Measurements from ENCODE around the gene IFITM2. TPM values are rescaled to one million over a fixed set of nuclear protein-coding genes. Genes with fewer than 3 reads are reported as not detected.

IFITM2 gene
- total RNA-seq, 4 donors from 2014 or later: 27.8 to 926 (median 269) TPM

GRCh38 chr11:279040-279965 lies 28.3 kb upstream of the IFITM2 start:
- Histone ChIP-seq H3K4me1 (peaks cover 0 to 7% of the 10 kb centered on the region in 2 donors), H3K9me3 (peaks cover 0 to 5% of the 10 kb centered on the region in 2 donors), H3K36me3 (no peaks in the 10 kb centered on the region), H3K4me3 (no peak overlapping the region), H3K27me3 (peaks cover 29 to 32% of the 10 kb centered on the region in 2 donors), H3K27ac (no peak overlapping the region)
- no peak for TF ChIP-seq POLR2A (IDR thresholded peaks at IDR 0.05)
- TF ChIP-seq CTCF (IDR thresholded peaks at IDR 0.05): no peak
- intact Hi-C loops (cut with DNase I; ENCODE audit: low total_unique reads): no loop called here
- DNase-seq: no peak

- H3K9me3 ChIP-seq: peaks cover 0 to 5% of the 10 kb centered on the region in 2 donors
- no peak overlapping the region for H3K4me3 ChIP-seq
- H3K27ac ChIP-seq: no peak overlapping the region
- peak in 1 of 2 donors; percentile 9 for DNase-seq
- H3K36me3 ChIP-seq: no peaks in the 10 kb centered on the region
- intact Hi-C loops (cut with DNase I; ENCODE audit: low total_unique reads): no loop called here
- peaks cover 0 to 7% of the 10 kb centered on the region in 2 donors for H3K4me1 ChIP-seq
- TF ChIP-seq CTCF (IDR thresholded peaks at IDR 0.05): no peak
- no peak for TF ChIP-seq POLR2A (IDR thresholded peaks at IDR 0.05)
- peaks cover 29 to 36% of the 10 kb centered on the region in 2 donors for H3K27me3 ChIP-seq
These were observed 27.5 kb upstream of the IFITM2 start for GRCh38 chr11:279966-280705.

GRCh38 chr11:280706-281485 lies 26.7 kb upstream of the IFITM2 start:
- H3K4me3 ChIP-seq: no peak overlapping the region
- intact Hi-C loops (cut with DNase I; ENCODE audit: low total_unique reads): no loop called here
- peaks cover 0 to under 1% of the 10 kb centered on the region in 2 donors for H3K9me3 ChIP-seq
- H3K4me1 ChIP-seq: peaks cover 0 to 7% of the 10 kb centered on the region in 2 donors
- H3K36me3 ChIP-seq: no peaks in the 10 kb centered on the region
- H3K27me3 ChIP-seq: peaks cover 29 to 36% of the 10 kb centered on the region in 2 donors
- H3K27ac ChIP-seq: no peak overlapping the region
- TF ChIP-seq POLR2A (IDR thresholded peaks at IDR 0.05): no peak
- no peak for TF ChIP-seq CTCF (IDR thresholded peaks at IDR 0.05)
- peak in 1 of 2 donors; percentile 8 for DNase-seq

GRCh38 chr11:281486-282161 lies 26.0 kb upstream of the IFITM2 start:
- Histone ChIP-seq H3K27me3 (peaks cover 29 to 36% of the 10 kb centered on the region in 2 donors), H3K27ac (no peak overlapping the region), H3K9me3 (no peaks in the 10 kb centered on the region), H3K36me3 (no peaks in the 10 kb centered on the region), H3K4me3 (no peak overlapping the region), H3K4me1 (peaks cover 0 to 7% of the 10 kb centered on the region in 2 donors)
- peak in 1 of 2 donors; percentile 5 for DNase-seq
- TF ChIP-seq CTCF (IDR thresholded peaks at IDR 0.05) (no peak), POLR2A (IDR thresholded peaks at IDR 0.05) (no peak)
- intact Hi-C loops (cut with DNase I; ENCODE audit: low total_unique reads): no loop called here

All from uterus (tissue), 4 donors.